CD4-positive, alpha-beta T cell treated with Interleukin-12 subunit alpha and Interleukin-12 subunit beta, for 1 hour (primary cell): ENCODE results near the gene TSR3.

Experiments
- DNase-seq: peaks from one replicate; pipeline ENCODE4 v3.0.0-alpha.2; 2020

Gene TSR3

DNA sequence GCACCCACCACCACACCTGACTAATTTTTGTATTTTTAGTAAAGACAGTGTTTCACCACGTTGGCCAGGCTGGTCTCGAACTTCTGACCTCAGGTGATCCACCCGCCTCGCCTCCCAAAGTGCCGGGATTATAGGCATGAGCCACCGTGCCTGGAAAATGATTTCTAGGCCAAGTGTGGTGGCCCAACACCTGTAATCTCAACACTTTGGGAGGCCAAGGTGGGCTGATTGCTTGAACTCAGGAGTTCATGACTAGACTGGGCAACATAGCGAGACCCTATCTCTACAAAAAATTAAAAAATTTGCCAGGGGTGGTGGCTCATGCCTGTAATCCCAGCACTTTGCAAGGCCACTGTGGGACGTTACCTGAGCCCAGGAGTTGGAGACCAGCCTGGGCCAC, 29.3 kb downstream of the TSR3 start:
- DNase-seq, result no peak

DNA sequence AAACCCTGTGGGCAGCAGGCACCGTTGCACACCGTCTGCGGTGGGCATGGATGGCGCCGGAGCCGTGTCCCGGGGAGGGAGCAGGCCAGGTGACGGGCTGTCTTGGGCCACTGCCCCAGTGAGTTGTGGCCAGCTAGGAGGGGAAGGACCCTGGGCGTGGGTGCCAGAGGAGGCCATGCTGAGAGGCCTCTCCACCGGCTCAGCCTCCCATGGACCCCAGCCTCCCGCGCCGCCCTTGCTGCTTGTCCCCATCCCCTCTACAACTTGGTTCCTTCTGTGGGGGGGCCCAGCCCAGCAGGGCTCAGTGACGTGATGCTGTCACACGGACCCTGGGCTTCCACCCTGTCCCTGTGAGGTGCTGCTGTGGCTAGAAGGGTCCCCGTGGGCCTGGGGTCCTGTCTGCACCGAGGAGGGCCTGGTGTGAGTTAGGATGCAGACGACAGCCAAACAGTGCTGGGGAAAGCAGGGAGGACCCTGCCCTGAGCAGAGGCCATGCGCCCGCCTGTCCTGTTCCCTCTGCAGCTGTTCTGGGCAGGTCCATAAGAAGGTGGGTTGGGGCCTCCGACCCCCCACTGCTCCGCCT, 30.9 kb downstream of the TSR3 start:
- no peak for DNase-seq

DNA sequence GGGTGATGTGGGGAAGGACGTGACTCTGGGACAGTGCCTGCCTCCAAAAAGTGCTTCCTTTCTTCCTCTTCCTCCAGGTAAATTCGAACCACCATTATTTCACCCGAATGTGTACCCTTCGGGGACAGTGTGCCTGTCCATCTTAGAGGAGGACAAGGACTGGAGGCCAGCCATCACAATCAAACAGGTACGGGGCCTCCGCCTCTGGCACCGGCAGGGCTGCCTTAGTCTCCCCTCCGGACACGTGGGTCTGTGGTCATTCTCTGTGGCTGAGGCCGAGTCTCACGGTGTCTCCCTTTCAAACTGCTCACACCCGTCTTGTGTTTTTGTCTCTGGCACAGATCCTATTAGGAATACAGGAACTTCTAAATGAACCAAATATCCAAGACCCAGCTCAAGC, 31.6 kb downstream of the TSR3 start:
- DNase-seq, result no peak

DNA sequence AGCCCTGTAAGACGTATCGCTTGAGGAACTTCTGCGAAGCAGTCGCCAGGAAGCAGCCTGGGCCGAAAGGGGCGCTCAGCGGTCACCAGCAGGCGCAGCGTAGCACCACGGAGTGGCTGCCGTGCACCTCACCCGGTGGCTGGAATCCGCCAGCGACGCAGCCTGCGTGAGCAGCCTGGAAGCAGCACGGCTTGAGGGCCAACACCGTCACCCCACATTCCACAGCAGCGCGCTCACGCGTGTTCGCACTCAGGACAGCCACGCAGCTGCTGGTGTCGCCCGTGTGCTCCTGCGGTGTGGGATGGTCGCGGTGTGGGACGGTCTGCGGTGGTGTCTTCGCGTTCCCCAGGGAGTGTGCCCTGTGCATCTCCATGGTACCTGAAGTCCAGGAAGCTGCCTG, 32.6 kb downstream of the TSR3 start:
- DNase-seq, result no peak

DNA sequence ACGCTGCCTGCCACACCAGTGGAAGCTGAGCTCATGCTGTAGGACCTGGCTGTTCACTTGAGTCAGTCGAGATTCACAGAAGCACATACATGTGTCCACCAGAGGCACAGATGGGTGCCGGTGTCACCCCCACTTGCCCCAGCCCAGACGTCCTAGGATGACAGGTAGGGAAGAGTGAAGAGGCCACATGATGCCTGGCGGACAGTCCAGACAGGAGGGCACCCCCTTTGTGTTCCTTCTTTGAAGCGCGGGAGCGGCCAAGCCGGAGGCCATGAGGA, 33.5 kb downstream of the TSR3 start:
- DNase-seq, result no peak

DNA sequence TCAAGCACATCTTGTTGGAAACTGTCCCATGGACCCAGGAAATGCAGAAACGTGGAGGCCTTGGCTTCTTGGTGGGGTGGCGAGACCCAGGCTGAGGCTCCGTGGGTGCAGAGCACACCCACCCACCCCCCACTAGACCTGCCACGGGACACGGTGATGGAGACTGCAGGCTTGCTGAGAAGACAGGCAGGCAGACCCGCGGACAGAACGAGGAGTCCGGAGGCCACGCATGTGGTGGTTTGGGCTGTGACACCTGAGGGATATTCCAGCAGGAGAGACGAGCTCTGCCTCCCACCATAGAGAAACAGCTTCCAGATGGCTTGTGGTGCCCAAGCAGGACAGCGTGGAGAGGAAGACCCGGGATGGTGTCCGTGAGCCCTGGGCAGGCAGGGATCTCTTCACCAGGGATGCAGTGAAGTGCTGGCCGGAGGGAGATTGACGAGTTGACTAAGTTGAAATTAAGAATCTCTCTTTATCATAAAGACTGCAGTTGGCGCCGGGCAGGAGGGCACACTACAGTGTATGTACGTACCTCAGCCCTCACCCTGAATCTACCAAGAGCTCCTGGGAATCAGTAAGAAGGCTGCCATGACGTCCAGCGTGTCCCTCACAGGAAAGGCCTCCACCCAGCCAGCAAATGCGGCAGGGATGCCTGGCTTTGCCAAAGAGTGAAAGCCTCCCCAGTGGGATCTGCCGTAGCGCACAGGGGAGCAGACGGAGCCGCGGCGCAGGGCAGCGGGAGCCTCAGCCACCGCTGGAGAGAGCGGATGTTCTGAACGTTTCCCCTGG, 34.0 kb downstream of the TSR3 start:
- no peak for DNase-seq

DNA sequence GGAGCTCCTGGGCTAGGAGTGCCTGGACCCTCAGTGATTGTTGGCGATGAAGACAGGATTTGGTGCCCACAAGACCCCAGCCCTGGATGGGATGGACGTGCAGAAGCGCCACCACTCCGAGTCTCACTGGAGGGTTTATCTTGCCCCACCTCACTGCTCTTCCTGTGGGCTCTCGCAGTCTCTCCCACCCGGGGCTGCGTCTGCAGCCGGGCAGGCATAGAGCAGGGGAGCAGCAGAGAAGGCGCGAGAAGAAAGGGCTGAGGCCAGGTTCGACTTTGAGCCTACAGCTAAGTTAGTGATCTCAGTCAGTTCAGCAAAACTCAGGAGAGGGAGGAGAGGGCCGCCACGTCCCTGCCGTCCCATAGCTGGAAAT, 35.7 kb downstream of the TSR3 start:
- DNase-seq, result no peak

DNA sequence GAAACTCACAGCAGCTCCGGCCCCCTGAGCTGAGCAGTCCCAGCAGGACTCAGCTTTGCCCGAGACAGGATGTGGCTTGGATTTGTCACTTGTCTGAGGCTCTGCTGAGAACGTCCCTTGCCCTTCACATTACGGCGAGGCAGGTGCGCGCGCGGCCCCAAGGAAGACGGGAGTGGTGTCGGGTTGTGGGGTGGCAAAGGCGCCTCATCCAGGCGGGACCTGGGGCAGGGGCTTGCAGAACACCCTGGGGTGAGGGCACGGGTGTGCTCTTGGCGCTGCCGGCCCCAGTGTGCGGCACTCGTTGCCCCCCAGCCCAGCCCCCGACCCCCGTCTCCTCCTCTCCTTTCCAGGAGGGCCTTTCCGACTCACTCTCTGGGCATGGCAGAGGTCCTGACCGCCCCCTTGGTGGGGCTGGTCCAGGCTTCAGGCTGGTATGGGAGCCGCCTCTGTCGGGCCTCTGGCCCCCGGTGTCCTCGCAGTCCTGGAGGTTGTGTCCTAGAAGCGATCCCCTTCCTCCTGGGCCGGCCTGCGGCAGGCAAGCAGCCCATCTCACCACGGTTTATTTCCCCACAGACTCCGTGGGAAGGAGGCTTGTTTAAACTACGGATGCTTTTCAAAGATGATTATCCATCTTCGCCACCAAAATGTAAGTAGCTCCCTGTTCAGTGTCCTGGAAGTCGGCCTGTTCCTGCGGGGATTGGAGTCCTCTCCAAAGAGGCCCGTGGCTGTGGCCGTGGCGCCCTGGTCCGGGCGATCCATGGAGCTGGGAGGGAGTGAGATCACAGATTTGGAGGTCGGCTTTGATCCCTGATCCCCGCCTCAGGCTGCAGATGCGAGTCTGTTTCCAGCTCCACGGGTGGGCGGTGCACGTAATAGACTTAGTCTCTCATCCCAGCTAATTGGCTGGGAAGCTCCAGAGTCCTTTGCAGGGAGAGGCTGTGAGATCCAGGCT, 36.3 kb downstream of the TSR3 start:
- DNase-seq, result no peak

DNA sequence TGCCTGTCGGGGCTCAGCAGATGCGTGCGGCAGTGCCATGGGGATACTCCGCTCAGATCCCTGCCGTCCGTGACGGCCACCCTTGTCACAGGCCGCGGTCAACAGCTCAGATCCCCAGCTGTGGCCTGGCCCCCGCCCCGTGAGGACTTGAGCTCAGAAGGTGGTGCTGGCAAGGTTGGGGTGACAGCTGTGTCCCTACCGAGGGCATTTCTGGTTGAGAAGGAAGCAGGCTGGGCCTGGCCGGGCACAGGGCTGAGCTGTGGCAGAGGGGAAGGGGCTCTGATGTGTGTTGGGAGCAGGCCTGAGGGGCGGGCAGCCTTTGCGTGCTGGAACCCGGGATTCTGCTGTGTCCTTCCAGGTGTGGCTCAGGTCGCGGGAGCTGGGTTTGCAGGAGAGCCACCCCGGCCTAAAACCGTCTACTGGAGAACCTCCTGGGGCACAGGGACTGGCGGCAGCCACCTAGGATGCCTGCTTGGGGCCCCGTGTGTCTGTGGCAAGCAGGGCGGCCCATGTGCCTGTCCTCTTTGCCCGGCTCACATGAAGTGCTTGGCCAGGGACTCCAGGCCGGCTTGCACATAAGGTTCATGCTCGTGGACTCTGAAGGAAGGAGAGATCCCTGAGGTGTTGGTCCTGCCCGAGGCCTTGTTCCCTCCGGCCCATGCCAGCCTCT, 37.1 kb downstream of the TSR3 start:
- no peak for DNase-seq

DNA sequence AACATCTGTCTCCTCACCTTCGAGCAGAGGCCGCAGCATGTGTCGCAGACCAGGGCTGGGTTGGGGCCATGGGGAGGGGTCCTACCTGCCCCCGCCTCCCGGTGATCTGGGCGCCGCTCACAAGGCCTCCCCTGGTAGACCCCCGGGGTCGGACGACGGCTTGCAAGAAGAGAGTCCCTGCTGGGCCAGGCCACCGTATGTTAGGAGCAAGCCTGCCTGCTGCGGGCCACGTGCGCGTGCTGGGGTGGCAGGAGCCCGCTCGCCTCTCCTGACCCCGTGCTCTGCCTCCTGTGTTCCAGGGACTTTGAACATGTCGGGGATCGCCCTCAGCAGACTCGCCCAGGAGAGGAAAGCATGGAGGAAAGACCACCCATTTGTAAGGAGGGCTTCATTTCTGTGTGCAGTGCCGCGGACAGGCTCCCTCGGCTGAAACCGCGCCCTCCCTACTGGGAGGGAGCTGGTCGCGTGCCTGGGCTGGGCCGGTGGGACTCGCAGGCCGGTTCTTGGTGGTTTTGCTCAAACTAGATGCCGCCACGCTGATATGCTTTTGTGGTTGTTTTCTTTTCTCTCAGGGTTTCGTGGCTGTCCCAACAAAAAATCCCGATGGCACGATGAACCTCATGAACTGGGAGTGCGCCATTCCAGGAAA, 37.8 kb downstream of the TSR3 start:
- no peak for DNase-seq

DNA sequence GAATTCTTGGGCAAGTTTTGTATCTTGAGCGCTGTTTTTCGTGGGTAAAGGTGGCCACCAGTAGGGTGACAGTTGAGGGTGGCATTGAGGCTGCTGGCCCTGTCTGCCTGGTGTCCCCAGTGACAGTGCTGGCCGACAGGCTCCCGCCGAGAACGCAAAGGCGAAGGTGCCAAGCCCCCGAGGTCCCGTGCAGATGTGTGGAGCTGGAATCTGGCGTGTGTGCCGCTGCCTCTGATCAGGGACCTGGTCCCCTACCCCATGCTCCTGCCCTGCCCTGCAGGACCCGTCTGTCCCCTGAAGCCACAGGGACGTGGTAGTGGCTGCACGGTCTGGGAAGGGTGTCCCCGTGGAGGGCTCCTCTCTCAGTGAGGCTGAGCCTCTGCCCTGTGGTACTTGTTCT, 38.8 kb downstream of the TSR3 start:
- DNase-seq, result no peak

DNA sequence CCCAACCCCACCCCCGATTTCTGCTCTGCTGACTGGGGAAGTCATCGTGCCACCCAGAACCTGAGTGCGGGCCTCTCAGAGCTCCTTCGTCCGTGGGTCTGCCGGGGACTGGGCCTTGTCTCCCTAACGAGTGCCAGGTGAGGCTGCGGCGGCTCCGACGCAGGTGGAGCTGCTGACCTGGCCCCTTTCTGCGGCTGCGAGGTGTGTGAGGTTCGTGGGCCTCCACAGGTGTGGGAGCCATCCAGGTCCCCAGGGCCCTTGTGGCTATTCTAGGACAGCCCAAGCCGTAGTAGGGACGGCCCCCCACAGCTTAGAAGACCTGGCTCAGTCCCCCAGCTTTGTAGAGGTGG, 39.2 kb downstream of the TSR3 start:
- DNase-seq, result no peak

DNA sequence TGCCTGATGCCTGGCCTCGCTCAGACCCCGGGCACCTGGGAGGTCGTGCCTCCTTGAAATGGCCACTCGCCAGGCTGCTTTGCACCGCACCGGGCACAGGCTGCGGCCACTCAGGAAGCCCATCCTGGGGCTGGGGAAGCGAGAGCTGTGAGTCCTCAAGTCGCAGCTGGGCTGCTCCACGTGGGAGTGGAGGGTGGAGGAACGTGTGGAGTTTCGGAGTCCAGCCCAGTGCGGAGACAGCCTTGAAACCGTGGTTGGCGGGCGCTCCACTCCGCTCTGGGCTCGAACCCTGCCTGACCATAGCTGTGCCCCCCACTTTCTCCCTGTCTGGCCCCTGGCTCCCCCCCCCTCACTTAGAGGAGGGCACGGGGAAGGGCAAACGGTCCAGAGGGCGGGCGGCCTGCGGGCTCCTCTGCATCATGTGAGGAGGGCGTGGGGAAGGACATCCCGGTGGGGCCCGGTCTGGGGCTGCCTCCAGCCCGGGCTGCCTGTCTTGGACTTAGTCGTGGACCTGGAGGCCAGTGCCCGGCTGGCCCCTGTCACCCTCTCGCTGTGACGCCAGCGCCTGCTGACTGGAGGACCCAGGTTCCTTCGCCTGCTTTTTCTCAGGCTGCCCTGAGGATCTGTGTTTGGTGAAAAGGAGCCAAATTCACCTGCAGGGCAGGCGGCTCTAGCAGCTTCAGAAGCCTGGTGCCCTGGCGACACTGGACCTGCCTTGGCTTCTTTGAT, 39.8 kb downstream of the TSR3 start:
- no peak for DNase-seq

DNA sequence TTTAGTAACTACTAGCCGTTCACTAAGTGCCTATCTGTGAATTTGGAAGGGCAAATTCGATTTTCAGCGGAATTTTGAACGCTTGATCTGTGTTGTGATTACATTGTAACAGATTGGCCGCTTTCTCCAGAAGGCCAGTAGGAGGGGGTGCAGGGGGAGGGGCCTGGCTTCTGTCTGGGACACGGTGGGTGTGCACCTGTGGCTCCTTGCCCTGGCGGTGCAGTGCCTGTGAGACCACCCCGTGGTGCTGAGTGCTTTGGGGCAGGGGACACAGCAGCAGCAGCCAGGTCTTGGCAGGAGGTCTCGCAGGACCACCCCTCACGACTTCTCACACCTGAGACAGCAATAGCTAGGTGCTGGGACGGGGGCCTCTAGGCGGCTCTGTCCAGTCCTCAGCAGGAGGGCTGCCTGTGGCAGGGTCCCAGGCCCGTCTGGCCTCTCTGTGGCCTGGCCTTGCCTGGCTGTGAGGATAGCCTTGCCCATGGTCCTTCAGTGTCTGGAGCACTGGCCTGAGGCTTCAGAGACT, 40.4 kb downstream of the TSR3 start:
- DNase-seq, result no peak

DNA sequence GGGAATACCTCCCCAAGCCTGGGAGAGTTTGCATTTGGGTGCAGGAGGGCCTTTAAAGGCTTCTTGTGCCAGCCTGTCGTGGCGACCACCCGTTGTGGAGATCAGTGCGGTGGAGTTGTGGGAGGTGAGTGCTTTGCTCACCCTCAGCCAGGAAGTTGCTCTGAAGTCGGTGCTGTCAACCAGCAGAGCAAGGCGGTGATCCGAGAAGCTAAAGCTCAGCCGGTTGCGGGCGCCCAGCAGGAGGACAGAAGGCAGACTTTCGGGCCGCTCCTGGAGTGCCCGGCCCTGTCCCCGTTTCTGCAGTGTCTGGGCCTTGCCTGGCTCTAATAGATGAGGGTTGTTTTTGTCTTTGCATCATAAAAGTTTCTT, 40.9 kb downstream of the TSR3 start:
- peak; percentile 44 for DNase-seq

DNA sequence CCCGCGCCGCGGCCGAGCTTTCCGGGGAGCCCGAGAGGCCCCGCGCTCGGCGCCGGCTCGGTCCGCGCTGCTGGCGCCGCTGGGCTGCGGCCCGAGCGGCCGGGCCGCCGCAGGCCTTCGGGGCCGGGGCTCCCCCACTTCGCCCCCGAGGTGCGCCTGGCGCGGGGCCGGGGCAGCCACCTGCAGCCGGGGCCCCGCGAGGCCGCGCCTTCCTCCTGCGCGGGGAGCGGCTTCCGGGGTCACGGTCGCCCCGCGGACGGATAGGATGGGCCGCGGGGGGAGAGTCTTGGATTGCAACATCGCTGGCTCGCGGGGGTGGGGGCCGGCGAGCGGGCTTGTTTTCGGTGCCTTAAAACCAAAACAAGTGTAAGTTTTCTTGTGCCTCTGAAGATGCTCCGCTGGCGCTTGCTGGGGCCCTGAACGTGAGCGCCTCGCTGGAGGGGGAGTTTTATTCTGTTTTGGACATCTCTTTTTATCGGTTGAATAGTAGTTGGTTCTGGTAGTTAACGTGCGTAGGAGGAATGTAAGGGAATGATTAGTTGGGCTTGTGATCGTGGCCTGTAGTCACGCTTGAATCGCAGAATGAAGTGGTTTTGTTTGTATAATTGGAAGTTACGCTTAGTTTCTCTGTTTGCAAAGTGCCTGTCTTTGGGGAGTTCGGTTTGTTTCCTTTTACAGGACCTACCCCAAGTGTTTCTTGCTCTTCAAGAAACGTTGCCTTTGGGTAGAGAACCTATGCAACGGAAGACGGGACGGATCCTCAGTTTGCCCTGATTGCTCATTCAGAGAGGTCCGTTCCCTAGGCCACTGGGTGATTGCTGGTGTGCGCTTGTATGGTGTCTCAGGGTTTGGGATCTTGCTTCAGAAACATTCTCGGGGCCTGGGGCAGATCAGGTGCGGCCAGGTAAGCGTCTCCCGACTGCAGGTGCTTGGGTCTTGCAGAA, 41.5 kb downstream of the TSR3 start:
- peak; percentile 70 for DNase-seq

DNA sequence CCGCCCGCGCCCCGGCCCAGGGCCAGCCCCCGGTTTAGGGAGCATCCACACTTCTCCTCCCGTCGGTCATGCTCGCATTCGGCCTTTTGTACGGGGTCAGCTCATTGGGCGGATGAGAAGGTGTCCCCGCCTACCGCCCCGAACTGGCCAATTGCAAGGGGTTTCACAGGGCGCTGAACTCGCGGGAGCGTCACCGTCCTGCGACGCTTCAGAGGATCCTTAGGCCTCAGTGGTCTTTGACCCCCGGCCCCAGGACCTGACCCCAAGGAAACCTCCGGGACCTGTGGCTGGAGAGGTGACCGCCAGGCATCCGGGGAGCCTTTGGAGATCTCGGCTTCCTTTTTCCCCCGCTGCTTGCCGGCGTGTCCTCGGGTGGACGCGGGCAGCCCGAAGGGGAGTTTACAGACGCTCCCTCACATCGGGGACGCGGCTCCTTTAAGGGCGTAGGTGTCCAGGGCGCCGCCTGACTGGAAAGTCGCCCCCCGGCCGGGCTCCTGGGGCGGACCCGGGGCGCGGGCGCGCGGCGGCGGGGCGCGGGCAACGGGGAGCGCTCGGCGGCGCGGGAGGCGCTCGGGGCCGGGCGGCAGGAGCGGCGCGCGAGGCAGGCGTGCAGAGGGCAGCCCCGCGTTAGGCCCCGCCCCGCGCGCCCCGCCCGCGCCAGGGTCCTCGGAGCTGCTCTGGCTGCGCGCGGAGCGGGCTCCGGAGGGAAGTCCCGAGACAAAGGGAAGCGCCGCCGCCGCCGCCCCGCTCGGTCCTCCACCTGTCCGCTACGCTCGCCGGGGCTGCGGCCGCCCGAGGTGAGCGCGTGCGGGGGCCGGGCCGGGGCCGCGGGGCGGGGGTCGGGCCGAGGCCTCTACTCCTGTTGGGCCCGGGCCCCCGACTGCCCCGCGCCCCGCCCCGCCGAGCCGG, 42.4 kb downstream of the TSR3 start, which contains the start of gene UBE2I:
UBE2I (plus strand) TSS at position 660 of the 909 bp plus-strand sequence. CDS start 4,395 bp downstream, outside the sequence.
- DNase-seq, result peak; percentile 100

DNA sequence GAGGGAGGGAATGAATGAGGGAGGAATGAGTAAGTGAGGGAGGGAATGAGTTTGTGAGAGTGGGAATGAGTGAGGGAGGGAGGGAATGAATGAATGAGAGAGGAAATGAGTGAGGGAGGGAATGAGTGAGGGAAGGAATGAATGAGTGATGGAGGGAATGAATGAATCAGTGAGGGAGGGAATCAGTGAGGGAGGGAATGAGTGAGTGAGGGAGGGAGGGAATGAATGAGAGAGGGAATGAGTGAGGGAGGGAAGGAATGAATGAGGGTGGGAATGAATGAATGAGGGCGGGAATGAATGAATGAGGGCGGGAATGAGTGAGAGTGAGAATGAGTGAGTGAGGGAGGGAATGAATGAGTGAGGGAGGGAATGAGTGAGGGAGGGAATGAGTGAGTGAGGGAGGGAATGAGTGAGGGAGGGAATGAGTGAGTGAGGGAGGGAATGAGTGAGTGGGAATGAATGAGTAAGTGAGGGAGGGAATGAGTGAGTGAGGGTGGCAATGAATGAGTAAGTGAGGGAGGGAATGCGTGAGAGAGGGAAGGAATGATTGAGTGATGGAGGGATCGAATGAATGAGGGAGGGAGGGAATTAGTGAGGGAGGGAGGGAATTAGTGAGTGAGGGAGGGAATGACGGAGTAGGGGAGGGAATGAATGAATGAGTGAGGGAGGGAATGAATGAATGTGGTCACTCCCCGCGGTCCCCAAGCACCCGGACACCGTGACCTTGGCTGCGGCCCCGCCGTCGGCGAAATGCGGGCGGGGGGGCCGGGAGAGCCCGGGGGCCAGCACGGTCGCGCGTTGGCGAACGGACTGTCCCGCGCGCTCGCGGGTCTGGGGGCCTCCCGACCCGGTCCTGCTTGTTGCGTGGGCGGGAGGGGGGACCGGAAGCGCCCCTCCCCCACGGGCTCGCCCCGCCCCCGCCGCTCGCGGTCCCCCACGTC, 43.4 kb downstream of the TSR3 start:
- no peak for DNase-seq

DNA sequence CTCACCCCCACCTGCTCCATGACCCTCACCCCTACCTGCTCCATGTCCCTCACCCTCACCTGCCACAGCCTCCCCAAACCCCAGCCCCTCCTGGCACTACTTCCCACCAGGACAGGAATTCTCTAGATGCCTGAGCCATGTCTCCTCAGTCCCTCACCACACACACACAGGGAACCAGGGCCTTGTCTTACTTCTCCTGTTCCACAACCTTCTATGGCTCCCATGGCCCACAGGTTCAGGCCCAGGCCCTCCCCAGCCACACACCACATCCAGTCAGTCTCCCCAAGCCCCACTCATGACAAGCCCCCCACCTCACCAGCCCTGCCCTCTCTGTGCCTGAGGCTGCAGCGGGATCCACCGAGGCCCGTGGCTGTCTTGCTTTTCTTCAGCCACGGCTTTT, 45.3 kb downstream of the TSR3 start:
- no peak for DNase-seq
